Measurements from ENCODE around the gene ZNF142.

DNA sequence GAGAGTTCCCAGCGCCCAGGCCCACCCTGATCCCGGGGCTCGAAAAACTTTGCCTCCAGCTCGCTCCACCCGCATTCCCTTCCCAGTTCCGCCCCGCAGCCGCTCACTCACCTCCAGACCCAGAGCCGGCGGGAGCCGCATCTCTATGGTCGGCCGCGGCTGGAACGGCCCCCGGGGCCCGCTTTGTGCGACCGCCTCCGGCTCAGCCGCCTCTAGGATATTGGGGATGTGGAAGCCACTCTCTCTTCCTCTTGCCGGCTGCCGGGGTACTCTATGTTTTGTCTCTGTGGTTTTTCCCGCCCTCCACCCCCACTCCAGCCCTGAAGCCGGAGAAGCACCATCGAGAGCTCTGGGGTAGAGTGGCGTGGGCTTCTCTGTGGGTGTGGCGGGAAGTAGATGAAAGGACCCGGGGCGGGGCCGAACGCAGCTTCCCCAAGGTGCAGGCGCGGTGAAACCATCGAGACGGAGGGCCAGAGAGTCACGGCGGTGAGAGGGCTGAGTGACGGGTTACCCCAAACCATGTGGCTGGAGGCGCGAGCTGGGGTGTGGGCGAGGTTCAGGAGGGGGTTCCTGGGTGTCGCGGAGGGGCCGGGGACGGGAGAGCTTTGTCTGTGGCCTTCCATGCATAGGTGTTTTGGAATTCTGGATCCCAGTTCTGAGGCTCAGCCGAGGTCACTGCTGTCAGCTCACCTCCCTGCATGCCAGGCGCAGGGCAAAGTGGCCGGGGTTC, at the start of gene ZNF142, which contains the start of gene BCS1L:
- TF ChIP-seq FOS (IDR thresholded peaks at IDR 0.05; ENCODE audit: extremely low read depth, insufficient read length), result no peak
- no peak for TF ChIP-seq NR2F6 (CRISPR knock-in tag; IDR thresholded peaks at IDR 0.05)
- TF ChIP-seq, protein P1, sequence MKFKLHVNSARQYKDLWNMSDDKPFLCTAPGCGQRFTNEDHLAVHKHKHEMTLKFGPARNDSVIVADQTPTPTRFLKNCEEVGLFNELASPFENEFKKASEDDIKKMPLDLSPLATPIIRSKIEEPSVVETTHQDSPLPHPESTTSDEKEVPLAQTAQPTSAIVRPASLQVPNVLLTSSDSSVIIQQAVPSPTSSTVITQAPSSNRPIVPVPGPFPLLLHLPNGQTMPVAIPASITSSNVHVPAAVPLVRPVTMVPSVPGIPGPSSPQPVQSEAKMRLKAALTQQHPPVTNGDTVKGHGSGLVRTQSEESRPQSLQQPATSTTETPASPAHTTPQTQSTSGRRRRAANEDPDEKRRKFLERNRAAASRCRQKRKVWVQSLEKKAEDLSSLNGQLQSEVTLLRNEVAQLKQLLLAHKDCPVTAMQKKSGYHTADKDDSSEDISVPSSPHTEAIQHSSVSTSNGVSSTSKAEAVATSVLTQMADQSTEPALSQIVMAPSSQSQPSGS (CRISPR knock-in tag; IDR thresholded peaks at IDR 0.05), result no peak
- TF ChIP-seq RNF2 (IDR thresholded peaks at IDR 0.05), result no peak

Data from K562 (cell line).